Measurements from ENCODE around the gene TTC9C.
"Not testable (repeated sequence)": the region's sequence is repeated elsewhere in the genome, so short reads cannot be mapped to it uniquely, and the experiment has no call there.

- not testable (repeated sequence) for TF ChIP-seq CTCF (IDR thresholded peaks at IDR 0.05); AFF4 (CRISPR knock-in tag; IDR thresholded peaks at IDR 0.05; ENCODE audit: borderline replicate concordance); MLX (CRISPR knock-in tag; IDR thresholded peaks at IDR 0.05); TCF7 (CRISPR knock-in tag; IDR thresholded peaks at IDR 0.05; ENCODE audit: low read depth); KAT7 (CRISPR knock-in tag; IDR thresholded peaks at IDR 0.05; ENCODE audit: borderline replicate concordance); TEAD1 (CRISPR knock-in tag; IDR thresholded peaks at IDR 0.05); RORB (CRISPR knock-in tag; IDR thresholded peaks at IDR 0.05); STAT6 (CRISPR knock-in tag; conservative IDR thresholded peaks at IDR 0.05; ENCODE audit: low read depth); ATF2 (CRISPR knock-in tag; IDR thresholded peaks at IDR 0.05; ENCODE audit: borderline replicate concordance, low read depth); SMAD3 (CRISPR knock-in tag; IDR thresholded peaks at IDR 0.05; ENCODE audit: borderline replicate concordance); MAX (CRISPR knock-in tag; IDR thresholded peaks at IDR 0.05); ZNF512 (CRISPR knock-in tag; IDR thresholded peaks at IDR 0.05; ENCODE audit: borderline replicate concordance); ZBTB43 (CRISPR knock-in tag; IDR thresholded peaks at IDR 0.05)
These were observed 1.8 kb downstream of the TTC9C start for GRCh38 chr11:62730076-62730475.
